ENCODE measurements around the gene NTM.

Gene NTM

DNA sequence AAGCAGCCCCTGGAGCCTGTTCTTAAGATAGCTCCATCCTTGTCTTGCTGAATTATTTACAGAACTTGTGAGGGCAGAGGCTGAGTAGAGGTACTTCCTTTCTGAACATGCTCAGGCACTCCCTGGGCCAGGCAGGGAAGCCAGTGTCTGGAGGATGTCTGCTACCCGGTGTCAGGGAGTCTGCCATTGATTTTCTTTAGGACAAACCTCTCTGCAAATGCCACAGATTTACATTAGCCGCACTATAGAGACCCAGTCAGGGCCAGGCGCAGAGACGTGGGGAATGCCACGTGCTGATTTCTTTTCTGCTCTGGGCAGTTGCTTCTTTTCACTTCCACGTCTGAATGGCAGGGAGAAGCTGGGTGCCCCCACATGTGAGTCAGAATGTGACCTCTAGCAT, 585.5 kb downstream of the NTM start:
- FAIRE-seq (no peak), DNase-seq (ENCODE audit: insufficient read length, low spot score) (no peak)

DNA sequence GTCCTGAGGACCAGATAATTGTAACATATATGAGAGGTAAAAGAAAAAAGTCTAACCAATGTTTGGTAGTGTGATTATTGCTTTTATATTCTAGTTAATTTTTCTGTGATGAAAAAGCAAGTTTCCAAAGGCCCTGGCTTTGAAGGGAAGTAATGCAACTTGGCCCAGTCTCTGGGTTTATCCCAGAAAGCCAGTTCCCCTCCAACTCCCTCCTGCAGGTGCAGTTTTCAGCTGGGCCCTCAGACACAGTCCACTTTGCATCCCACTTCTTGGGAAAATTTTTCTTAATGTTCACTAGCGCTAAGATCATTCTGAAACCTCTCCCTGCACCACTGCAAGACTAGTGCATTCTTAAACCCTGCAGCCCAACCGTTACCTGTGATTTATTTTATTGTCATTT, 586.8 kb downstream of the NTM start:
- DNase-seq (ENCODE audit: insufficient read length, low spot score) (no peak), FAIRE-seq (no peak)
- no peak for TF ChIP-seq CTCF (IDR thresholded peaks at IDR 0.05; ENCODE audit: insufficient read depth, missing control alignments)

More for the DNA sequence above, 585.5 kb downstream of the NTM start:
- no peak for TF ChIP-seq CTCF (IDR thresholded peaks at IDR 0.05; ENCODE audit: insufficient read depth, missing control alignments)

- no peak for TF ChIP-seq CTCF (IDR thresholded peaks at IDR 0.05; ENCODE audit: insufficient read depth, missing control alignments)
- no peak for DNase-seq (ENCODE audit: insufficient read length, low spot score)
- no peak for FAIRE-seq
Measured at GRCh38 chr11:131957875-131958274, 587.5 kb downstream of the NTM start.

DNA sequence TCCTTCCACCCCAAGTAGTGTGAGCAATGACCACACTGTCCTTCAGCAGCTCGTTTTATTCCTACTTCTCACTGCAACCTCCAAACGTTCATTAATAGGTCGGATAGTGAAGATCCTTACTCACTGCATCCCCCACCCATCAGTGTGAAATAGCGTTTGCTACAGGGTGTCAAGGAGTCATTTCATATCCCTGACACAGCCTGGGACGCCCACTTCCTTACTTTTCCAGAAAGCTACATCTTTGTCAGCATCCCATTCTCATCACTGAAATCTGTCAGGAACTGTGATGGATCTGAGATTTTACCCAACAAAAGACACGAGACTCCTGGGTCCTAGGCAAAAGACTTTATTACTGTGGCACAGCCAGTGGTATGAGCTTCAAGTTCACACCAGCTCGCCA, 592.4 kb downstream of the NTM start:
- no peak for TF ChIP-seq CTCF (IDR thresholded peaks at IDR 0.05; ENCODE audit: insufficient read depth, missing control alignments)
- FAIRE-seq (no peak), DNase-seq (ENCODE audit: insufficient read length, low spot score) (no peak)

- no peak for FAIRE-seq
- TF ChIP-seq CTCF (IDR thresholded peaks at IDR 0.05; ENCODE audit: insufficient read depth, missing control alignments): no peak
- no peak for DNase-seq (ENCODE audit: insufficient read length, low spot score)
Measured at GRCh38 chr11:131964698-131965483, 594.5 kb downstream of the NTM start.

- FAIRE-seq (no peak), DNase-seq (ENCODE audit: insufficient read length, low spot score) (no peak)
- no peak for TF ChIP-seq CTCF (IDR thresholded peaks at IDR 0.05; ENCODE audit: insufficient read depth, missing control alignments)
Measured at GRCh38 chr11:131965504-131965903, 595.1 kb downstream of the NTM start.

DNA sequence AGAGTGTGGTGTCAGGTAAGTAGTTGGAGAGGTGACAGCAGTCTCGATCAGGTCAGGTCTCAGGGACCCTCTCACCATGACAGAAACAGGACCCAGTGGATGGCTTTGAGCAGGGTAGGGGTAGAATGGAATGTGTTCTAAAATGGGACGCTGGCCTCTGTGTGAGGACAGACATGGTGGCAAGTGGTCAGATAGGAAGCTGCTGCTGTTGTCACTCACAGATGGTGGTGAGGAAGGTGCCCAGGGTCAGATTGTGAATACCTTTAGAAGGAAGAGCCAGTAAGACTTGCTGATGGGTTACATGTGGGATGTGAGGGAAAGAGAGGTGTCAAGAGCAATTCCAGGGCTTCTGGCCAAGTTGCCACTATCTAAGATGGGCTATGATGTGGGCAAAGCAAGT, 596.3 kb downstream of the NTM start:
- DNase-seq (ENCODE audit: insufficient read length, low spot score): no peak
- FAIRE-seq: no peak
- no peak for TF ChIP-seq CTCF (IDR thresholded peaks at IDR 0.05; ENCODE audit: insufficient read depth, missing control alignments)
